IPS DF 4.7 (cell line): ENCODE measurements around the gene B9D2.
"Not testable (repeated sequence)": the region's sequence is repeated elsewhere in the genome, so short reads cannot be mapped to it uniquely, and the experiment has no call there.

Source experiments
- DNase-seq: peaks from one replicate; pipeline ENCODE4 v3.0.0-alpha.2; 2013; ENCODE audit warnings: low spot score; ENCODE audit errors: extremely low read depth

Gene B9D2

DNA sequence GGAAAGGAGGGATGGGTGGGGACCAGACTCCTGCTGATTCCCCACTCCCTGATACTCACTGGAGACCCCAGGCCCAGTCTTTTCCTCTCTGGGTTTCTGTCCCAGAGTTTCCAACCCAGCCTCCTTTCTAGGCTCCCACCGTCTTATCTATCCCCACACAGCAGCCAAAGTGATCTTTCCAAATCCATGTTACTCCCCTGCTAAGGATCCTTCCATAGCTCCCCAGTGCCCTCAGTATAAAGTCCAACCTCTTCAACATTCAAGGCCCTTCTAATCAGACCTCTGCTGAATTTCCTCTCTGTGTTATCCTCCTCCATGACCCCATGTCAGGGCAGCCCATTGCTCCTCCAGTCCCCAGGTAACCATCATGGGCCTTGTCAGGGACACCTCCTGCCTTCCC is 8.9 kb downstream of the B9D2 start:
- DNase-seq: no peak

DNA sequence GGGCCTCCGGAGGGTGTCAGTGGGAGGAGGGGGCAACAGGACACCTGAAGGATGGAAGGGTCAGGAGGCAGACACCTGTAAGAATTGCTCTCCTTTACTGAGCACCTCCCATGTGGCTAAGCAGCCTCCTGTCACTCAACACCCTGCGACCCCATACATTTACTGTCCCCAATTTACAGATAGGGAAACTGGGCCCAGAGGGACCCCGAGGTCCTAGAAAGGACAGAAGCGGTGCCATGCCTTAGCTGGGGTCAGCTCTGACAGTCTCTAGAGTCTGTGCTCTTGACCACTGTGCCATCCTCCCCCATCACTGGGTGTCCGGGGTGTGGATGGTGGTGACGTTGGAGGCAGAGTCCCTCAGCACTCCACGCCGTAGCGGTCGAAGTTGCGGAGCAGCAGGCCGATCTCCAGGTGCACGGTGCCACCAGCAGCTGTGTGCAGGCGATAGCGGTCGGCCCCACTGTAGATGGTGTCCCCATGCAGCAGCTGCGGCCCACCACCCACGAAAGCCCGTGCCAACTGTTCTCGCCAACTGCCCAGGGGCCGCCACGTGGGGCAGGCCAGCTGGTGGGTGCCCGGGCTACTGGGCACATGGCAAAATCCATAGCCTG is 9.5 kb downstream of the B9D2 start:
- no peak for DNase-seq

- DNase-seq: no peak
These were observed 10.2 kb downstream of the B9D2 start, which contains the start of gene TGFB1 for GRCh38 chr19:41353466-41354342. Gene TGFB1 (minus strand): TSS chr19:41353922. CDS start chr19:41353044, 878 bp downstream.

GRCh38 chr19:41352609-41353465 is 11.1 kb downstream of the B9D2 start:
- no peak for DNase-seq

GRCh38 chr19:41352279-41352608 is 11.7 kb downstream of the B9D2 start:
- no peak for DNase-seq

- DNase-seq: no peak
These were observed 12.4 kb downstream of the B9D2 start for GRCh38 chr19:41351339-41352245.

DNA sequence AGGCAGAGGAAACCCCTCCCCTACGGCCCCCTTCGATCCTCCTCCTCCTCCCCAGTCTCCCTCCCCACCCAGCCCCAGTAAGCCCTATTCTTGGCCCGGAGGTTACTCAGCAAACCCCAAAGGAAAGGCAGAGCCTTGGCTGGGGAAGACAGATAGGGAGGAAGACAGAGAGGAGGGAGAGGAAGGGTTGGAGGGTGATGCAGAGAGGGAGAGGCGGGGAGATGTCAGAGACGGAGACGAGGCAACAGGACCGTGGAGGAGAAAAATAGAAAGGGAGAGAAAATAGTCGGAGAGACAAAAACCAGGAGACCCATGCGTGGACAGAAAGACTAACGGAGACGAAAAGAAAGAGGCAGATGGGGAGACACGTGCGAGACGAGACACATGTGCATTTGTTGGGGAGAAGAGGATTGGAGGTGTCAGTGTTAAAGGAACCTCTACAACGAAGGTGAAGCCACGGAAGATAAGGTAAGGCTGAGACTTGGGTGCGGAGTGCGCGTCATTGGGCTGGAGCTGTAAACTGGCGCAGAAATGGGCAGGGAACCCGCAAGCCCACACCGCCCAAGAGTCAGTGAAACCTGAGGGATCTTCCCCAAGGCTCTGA is 13.1 kb downstream of the B9D2 start:
- no peak for DNase-seq

DNA sequence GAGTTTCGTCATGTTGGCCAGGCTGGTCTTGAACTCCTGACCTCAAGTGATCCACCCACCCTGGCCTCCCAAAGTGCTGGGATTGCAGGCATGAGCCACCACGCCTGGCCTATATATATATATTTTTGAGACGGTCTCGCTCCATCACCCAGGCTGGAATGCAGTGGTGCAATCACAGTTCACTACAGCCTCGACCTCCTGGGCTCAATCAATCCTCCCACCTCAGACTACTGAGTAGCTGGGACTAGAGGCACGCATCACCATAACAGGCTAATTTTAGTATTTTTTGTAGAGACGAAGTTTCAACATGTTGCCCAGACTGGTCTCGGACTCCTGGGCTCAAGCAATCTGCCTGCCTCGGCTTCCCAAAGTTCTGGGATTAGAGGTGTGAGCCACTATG is 17.0 kb downstream of the B9D2 start:
- not testable (repeated sequence) for DNase-seq

GRCh38 chr19:41344162-41344561 is 19.8 kb downstream of the B9D2 start:
- DNase-seq: no peak

DNA sequence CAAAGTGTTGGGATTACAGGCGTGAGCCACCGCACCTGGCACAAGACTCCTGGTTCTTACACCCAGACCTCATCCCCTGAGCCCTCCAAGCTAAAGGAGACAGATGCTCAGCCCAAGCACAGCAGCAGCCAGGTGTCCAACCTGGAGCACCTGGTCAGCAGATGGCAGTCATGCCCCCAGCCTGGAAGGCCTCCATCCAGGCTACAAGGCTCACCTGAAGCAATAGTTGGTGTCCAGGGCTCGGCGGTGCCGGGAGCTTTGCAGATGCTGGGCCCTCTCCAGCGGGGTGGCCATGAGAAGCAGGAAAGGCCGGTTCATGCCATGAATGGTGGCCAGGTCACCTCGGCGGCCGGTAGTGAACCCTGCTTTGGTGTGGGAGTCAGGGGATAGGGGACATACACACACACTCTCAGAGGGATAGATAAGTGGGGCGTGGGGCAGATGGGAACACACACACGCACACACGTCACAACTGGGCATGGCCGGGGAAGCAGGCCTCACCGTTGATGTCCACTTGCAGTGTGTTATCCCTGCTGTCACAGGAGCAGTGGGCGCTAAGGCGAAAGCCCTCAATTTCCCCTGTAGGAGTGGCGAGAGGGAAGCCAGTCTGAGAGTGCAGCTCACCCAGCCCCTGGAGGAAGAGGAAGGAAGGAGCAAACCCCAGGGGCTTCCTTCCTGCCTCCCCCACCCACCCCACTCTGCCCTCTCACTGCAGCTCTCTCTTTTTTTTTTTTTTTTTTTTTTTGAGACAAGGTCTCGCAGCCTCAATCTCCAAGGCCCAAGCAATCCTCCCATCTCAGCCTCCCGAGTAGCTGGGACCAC is 22.1 kb downstream of the B9D2 start:
- no peak for DNase-seq

DNA sequence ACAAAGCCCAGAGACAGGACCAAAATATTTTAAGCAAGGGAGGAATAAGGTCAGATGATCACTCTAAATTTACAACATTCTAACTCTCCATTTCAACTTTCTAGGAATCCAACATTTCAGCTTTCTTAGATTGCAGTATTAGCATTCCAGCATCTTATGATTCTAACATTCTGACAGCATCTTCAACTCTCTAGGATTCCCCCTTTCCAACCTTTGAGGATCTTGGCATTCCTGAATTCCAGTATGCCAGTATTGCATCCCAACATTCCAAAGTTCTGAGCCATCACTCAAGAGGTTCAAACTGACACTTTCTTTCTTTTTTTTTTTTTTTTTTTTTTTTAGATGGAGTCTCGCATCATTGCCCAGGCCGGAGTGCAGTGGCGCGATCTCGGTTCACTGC is 24.0 kb downstream of the B9D2 start:
- no peak for DNase-seq

DNA sequence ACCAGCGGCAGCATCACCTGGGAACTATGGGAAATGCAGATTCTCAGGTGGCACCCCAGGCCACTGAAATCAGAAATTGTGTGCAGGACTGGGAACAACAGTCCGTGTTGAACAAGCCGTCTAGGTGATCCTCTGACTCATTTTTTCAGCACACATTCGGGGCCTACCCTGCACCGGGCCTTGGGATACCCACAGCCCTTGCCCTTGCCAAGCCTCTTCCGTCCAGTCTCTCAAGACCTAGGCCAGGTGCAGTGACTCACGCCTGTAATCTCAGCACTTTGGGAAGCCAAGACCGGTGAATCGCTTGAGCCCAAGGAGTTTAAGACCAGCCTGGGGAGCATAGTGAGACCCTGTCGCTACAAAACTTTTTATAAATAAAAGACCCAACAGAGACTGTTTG is 28.5 kb downstream of the B9D2 start:
- no peak for DNase-seq

DNA sequence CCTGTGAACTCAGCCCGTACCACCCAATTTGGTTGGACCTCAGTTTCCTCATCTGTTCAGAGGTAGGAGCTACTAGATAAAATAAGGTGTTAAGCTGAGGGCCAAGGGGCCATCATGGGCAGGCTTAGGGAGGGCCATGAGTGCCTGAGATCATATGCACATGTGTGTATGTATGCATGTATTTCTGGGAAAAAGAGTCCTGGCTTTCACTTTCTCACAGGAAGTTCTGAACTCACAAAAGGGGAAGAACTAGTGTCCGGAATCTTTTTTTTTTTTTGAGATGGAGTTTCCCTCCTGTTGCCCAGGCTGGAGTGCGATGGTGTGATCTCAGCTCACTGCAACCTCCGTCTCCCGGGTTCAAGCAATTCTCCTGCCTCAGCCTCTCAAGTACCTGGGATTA is 29.2 kb downstream of the B9D2 start:
- no peak for DNase-seq

DNA sequence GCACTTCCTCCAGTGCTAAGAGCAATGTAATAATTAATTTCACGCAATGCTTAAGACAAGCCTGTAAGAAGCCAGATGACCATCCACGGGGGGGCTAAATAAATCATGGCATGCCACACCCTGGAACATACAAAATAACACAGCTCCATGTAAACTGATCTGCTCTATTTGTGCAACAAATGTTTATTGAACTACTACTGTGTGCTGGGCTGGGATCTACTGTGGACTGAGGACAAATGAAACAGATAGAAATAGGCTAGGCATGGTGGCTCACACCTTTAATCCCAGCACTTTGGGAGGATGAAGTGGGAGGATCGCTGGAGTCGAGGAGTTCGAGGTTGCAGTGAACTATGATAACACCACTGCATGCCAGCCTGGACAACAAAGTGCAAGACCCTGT is 31.5 kb downstream of the B9D2 start:
- no peak for DNase-seq

DNA sequence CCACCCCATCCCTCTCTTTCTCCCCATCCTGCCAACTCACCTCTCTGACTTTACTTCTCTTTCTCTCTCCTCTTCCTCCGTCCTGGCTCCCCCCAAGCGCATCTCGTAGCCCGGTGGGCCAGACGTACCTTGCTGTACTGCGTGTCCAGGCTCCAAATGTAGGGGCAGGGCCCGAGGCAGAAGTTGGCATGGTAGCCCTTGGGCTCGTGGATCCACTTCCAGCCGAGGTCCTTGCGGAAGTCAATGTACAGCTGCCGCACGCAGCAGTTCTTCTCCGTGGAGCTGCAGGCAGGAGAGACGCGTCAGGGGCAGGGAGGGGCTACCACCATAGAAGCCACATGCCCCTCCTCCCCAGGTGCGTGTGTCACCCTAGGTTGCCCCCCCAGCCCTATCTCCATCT is 31.9 kb downstream of the B9D2 start:
- no peak for DNase-seq

DNA sequence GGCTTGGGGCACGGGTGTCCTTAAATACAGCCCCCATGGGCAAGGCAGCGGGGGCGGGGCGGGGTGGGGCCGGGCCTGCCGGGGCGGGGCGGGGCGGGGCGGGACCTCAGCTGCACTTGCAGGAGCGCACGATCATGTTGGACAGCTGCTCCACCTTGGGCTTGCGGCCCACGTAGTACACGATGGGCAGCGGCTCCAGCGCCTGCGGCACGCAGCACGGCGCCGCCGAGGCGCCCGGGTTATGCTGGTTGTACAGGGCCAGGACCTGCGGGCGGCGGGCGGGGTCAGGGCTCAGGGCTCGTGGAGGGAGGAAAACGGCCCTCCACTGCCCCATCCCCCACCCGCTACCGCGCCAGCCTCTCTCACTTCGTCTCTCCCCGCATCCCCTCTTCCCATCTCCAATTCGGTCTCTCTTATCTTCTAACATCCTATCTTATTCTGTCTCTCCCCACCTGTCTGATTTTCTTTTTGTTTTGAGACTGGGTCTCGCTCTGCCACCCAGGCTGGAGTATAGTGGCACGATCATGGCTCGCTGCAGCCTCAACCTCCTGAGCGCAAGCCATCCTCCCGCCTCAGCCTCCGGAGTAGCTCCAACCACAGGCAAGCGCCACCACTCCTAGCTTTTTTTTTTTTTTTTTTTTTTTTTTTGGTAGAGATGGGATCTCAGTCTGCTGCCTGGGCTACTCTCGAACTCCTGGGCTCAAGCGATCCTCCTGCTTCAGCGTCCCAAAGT is 32.8 kb downstream of the B9D2 start:
- no peak for DNase-seq

- DNase-seq: no peak
These were observed 33.5 kb downstream of the B9D2 start for GRCh38 chr19:41330481-41330880.

- DNase-seq: no peak
These were observed 35.1 kb downstream of the B9D2 start for GRCh38 chr19:41328842-41329225.

DNA sequence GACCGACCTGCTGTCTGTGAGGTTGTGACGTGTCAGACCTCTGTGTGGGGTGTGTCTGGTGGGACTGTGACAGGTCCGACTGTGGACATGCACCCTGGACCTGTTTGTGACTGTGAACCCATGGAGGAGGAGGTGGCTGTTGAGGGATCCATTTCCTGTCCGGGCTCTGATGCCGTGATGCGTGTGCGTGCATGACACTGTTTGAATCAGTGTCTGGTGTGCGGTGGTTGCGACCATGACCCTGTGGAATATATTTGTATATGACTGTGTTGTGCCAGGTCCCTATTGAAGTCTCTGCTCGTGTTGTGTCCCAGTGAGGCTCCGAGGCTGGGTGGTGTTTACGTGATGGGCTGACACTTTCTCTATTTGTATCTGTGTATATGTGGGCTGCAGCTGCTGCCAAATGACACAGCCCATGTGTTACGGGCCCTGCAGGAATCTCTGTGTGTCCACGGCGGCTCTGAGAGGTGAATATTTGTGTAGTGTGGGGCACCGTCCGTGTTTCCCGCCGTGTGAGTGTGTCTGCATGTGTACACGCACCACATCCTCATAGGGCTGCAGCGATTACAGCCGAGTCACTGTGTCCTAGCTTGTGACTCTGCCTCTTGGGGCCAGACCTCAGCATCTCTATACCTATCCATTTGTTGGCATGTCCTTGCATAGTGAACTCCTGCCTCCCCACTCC is 35.6 kb downstream of the B9D2 start:
- DNase-seq: no peak
